GM23248 (cell line): Measurements from ENCODE around the gene CEACAM21. TPM values are rescaled to one million over a fixed set of nuclear protein-coding genes. Genes with fewer than 3 reads are reported as not detected.
A peak's percentile ranks its signal among the peaks of the same experiment; 100 is the strongest.

ENCODE experiments used
- DNase-seq: peaks from one replicate; pipeline ENCODE4 v3.0.0-alpha.2; 2015
- H2AFZ ChIP-seq: fragments of 200-600 bp; sonication (generic); 2 replicates; pipeline ENCODE4 v1.6.1; 2016; ENCODE audit warnings: antibody characterized with exemption
- H3F3A ChIP-seq: fragments of 200-600 bp; sonication (generic); 2 replicates; pipeline ENCODE4 v1.6.1; 2016; ENCODE audit warnings: mild to moderate bottlenecking, antibody characterized with exemption, mixed run types; ENCODE audit not compliant: insufficient read depth
- H3K27ac ChIP-seq: fragments of 200-600 bp; sonication (generic); 2 replicates; pipeline ENCODE4 v1.5.1; 2016; ENCODE audit warnings: mild to moderate bottlenecking
- H3K27me3 ChIP-seq: fragments of 200-600 bp; sonication (generic); replicated peaks from 2 replicates; pipeline ENCODE4 v1.6.1; 2016; ENCODE audit warnings: mild to moderate bottlenecking; ENCODE audit not compliant: insufficient read depth
- H3K36me3 ChIP-seq: fragments of 200-600 bp; sonication (generic); 2 replicates; pipeline ENCODE4 v1.6.1; 2016; ENCODE audit warnings: low read depth, mild to moderate bottlenecking
- H3K4me1 ChIP-seq: fragments of 200-600 bp; sonication (generic); 2 replicates; pipeline ENCODE4 v1.6.1; 2016; ENCODE audit warnings: mild to moderate bottlenecking; ENCODE audit not compliant: insufficient read depth
- H3K4me2 ChIP-seq: fragments of 200-600 bp; sonication (generic); one replicate; pipeline ENCODE4 v1.6.1; 2016; ENCODE audit warnings: mild to moderate bottlenecking; ENCODE audit not compliant: unreplicated experiment
- H3K4me3 ChIP-seq: fragments of 200-600 bp; sonication (generic); 2 replicates; pipeline ENCODE4 v1.5.1; 2016; ENCODE audit warnings: mild to moderate bottlenecking
- H3K79me2 ChIP-seq: fragments of 200-600 bp; sonication (generic); 2 replicates; pipeline ENCODE4 v1.6.1; 2016; ENCODE audit warnings: mild to moderate bottlenecking; ENCODE audit not compliant: insufficient read depth
- H3K9ac ChIP-seq: fragments of 200-600 bp; sonication (generic); 2 replicates; pipeline ENCODE4 v1.6.1; 2016; ENCODE audit warnings: mild to moderate bottlenecking
- H3K9me2 ChIP-seq: fragments of 200-600 bp; sonication (generic); 2 replicates; pipeline ENCODE4 v1.6.1; 2016; ENCODE audit warnings: mixed run types, mild to moderate bottlenecking, moderate library complexity; ENCODE audit not compliant: insufficient read depth
- H3K9me3 ChIP-seq: fragments of 200-600 bp; sonication (generic); one replicate; pipeline ENCODE4 v1.6.1; 2017; ENCODE audit warnings: low read depth
- H4K20me1 ChIP-seq: fragments of 200-600 bp; sonication (generic); 2 replicates; pipeline ENCODE4 v1.6.0; 2016; ENCODE audit not compliant: insufficient read depth
- EZH2 ChIP-seq: fragments of 200-600 bp; sonication (generic); IDR thresholded peaks from 2 replicates; pipeline ENCODE4 v1.6.1; 2018; ENCODE audit warnings: antibody characterized with exemption, mild to moderate bottlenecking; ENCODE audit not compliant: insufficient read depth, poor library complexity, severe bottlenecking
- EZH2phosphoT487 ChIP-seq: fragments of 200-600 bp; sonication (generic); IDR thresholded peaks from 2 replicates; pipeline ENCODE4 v1.6.1; 2018; ENCODE audit warnings: antibody characterized with exemption, moderate library complexity, mild to moderate bottlenecking, low read depth; ENCODE audit not compliant: insufficient read depth
- WGBS, 2 experiments: methylation state at CpG; one replicate each; pipeline ENCODE4 v1.1.6; 2015 to 2017; ENCODE audit warnings: low lambda C conversion rate in 2 of 2, low coverage in 1 of 2; ENCODE audit errors: missing lambda C conversion rate in 2 of 2; 5-methylcytosine and 5-hydroxymethylcytosine counted together
- in situ Hi-C: fragments of 300-500 bp; cut with MboI; formaldehyde crosslinking; loops from 2 replicates; pipeline ENCODE4 v1.15.0; 2020
- polyA plus RNA-seq: library from polyadenylated mRNA; unstranded; fragments of >200 nt; fragmentation: Nextera tagmentation; extraction: Ambion mirVana; gene quantifications from 2 replicates; pipeline ENCODE4 v1.2.1, GENCODE V29; 2016
- total RNA-seq: library from RNA; depleted of rRNA; stranded (reverse); fragments of >200 nt; shearing (Covaris generic); gene quantifications from 2 replicates; pipeline ENCODE4 v1.2.3, GENCODE V29; 2014

CEACAM21 gene
- total and polyA plus RNA-seq, 2 experiments from 2014 or later = not detected

DNA sequence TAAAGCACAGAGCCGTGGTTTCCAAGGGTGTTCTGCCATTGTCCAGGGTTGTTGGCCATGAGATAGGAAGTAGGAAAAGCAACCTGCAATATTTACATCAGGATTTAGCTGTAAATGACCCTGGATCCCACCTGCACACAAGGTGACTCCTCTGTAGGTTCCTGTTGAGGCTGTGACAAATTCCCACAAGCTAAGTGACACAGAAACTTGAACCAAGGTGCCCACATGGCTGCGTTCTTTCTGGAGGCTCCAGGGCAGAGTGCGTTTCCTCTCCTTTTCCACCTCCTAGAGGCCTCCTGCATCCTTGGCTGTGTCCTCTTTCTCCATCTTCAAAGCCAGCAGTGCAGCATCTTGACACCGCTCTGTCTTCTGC is 11.9 kb downstream of the CEACAM21 start:
- H3K9ac ChIP-seq = no peak overlapping the region
- H3K27me3 ChIP-seq = no peaks in the 10 kb centered on the region
- WGBS, 2 experiments = 15 to 18% methylated on average over 4 of the region's 4 CpGs
- H3K9me3 ChIP-seq = no peaks in the 10 kb centered on the region
- no peak overlapping the region for H3K4me2 ChIP-seq
- H3K27ac ChIP-seq = no peak overlapping the region
- no peak for DNase-seq
- no peaks in the 10 kb centered on the region for H3K9me2 ChIP-seq
- no peaks in the 10 kb centered on the region for H3F3A ChIP-seq
- H3K4me3 ChIP-seq = no peak overlapping the region
- in situ Hi-C loops = no loop called here
- no peaks in the 10 kb centered on the region for H3K79me2 ChIP-seq
- H2AFZ ChIP-seq = no peak overlapping the region
- TF ChIP-seq EZH2phosphoT487 (no peak), EZH2 (no peak)
- H3K36me3 ChIP-seq = no peaks in the 10 kb centered on the region
- no peaks in the 10 kb centered on the region for H3K4me1 ChIP-seq
- no peaks in the 10 kb centered on the region for H4K20me1 ChIP-seq

DNA sequence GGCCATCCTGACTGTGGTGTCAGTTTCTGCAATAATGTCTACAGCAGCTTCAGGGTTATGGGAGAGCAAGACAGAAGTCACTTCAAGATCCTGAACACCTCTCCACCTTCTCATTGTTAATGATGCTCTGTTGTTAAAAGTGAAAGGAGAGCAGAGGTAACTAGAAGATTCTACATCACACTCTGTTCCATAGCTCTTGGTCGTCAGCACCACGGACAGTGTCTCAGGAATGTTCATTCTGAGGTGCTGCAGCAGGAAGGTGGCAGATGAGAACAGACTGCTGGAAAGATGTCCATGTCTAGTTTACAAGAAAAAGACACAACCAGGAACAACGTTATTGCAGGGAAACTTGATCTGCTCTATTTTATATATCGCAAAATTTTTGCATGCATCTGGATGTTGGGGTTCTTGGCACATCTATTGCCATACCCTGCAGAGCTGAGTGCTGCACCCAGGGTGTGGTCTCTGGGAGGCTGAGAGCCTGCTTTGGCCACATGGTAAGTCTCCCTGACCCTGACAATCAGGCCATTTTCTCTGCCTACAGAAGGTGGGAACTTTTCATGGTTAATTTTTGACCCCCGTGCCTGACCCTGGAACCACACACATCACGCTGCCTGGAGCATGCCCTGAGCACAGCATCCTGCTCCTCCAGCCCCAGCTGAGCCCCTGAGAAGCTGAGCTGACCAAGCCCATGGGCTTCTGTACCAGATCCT is 12.7 kb downstream of the CEACAM21 start:
- H3K36me3 ChIP-seq = no peaks in the 10 kb centered on the region
- H3K4me3 ChIP-seq = no peak overlapping the region
- in situ Hi-C loops = no loop called here
- no peaks in the 10 kb centered on the region for H4K20me1 ChIP-seq
- H3K9me2 ChIP-seq = no peaks in the 10 kb centered on the region
- H3K27me3 ChIP-seq = no peaks in the 10 kb centered on the region
- no peaks in the 10 kb centered on the region for H3K9me3 ChIP-seq
- H2AFZ ChIP-seq = no peak overlapping the region
- no peak overlapping the region for H3K27ac ChIP-seq
- no peaks in the 10 kb centered on the region for H3K4me1 ChIP-seq
- no peaks in the 10 kb centered on the region for H3F3A ChIP-seq
- no peaks in the 10 kb centered on the region for H3K79me2 ChIP-seq
- peak; percentile 54 for DNase-seq
- no peak overlapping the region for H3K9ac ChIP-seq
- TF ChIP-seq EZH2 (no peak), EZH2phosphoT487 (no peak)
- WGBS, 2 experiments = 23 to 27% methylated on average over 6 of the region's 6 CpGs
- H3K4me2 ChIP-seq = no peak overlapping the region

DNA sequence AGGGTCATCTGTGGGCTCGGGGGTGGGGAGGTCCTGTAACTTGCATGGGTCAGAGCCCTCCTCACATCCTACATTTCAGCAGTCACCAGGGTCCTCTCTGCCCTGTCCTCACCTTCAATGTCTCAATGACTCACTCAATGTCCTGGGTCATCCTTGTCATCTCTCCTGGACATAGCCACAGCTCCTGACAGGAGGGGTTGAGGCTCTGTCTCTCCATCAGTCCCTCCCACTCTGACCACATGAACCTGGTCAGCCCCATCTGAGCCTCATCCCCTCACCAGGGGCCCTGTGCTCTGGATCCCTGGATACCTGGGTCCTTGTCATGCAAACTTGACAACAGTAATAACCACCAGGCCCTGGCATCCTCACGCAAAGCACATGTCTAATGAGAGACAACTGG is 13.4 kb downstream of the CEACAM21 start:
- Histone ChIP-seq H4K20me1 (no peaks in the 10 kb centered on the region), H3F3A (no peaks in the 10 kb centered on the region), H2AFZ (no peak overlapping the region), H3K27ac (no peak overlapping the region), H3K4me3 (no peak overlapping the region), H3K4me1 (no peaks in the 10 kb centered on the region), H3K27me3 (no peaks in the 10 kb centered on the region), H3K9ac (no peak overlapping the region), H3K9me2 (no peaks in the 10 kb centered on the region), H3K79me2 (no peaks in the 10 kb centered on the region), H3K36me3 (no peaks in the 10 kb centered on the region), H3K9me3 (no peaks in the 10 kb centered on the region), H3K4me2 (no peak overlapping the region)
- TF ChIP-seq EZH2phosphoT487 (no peak), EZH2 (no peak)
- DNase-seq = no peak
- in situ Hi-C loops = no loop called here
- 19 to 38% methylated on average over 2 of the region's 2 CpGs for WGBS, 2 experiments

DNA sequence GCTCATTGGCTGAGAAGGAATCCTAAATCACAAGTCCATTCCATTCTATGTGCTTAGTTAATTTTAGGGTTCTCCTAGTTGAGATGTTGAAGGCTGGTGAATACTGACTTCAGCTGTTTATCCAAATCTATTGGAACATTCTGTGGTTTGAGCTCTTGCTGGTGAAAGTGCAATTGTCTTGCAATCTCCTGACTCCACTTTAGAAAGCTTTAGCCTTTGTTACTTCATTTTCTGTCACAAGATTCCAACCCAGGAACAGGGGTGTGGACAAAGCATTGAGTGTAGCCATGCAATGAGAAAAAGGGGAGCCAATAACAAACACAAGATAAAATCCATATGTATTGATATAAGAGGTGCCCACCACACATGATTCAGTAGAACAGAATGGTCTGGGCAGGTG is 15.0 kb downstream of the CEACAM21 start:
- no peak overlapping the region for H3K27ac ChIP-seq
- H2AFZ ChIP-seq = no peak overlapping the region
- H3K36me3 ChIP-seq = no peaks in the 10 kb centered on the region
- no peak overlapping the region for H3K9ac ChIP-seq
- H3K9me2 ChIP-seq = no peaks in the 10 kb centered on the region
- no peaks in the 10 kb centered on the region for H3K4me1 ChIP-seq
- H3K9me3 ChIP-seq = no peaks in the 10 kb centered on the region
- TF ChIP-seq EZH2 (no peak), EZH2phosphoT487 (no peak)
- H4K20me1 ChIP-seq = no peaks in the 10 kb centered on the region
- H3K4me3 ChIP-seq = no peak overlapping the region
- no peaks in the 10 kb centered on the region for H3F3A ChIP-seq
- no peaks in the 10 kb centered on the region for H3K27me3 ChIP-seq
- no peak overlapping the region for H3K4me2 ChIP-seq
- no peak for DNase-seq
- no peaks in the 10 kb centered on the region for H3K79me2 ChIP-seq
- in situ Hi-C loops = no loop called here
